OCI-LY3 (cell line): ENCODE measurements around the gene MRGPRX1.

Source experiments
- H2AFZ ChIP-seq: fragments of 200-600, 300-600 bp; shearing (Covaris generic); 2 replicates; pipeline ENCODE4 v1.6.0; 2014; ENCODE audit warnings: antibody characterized with exemption, low read depth, low read length
- H3K27ac ChIP-seq: fragments of 200-600, 300-600 bp; sonication (generic); 2 replicates; pipeline ENCODE4 v1.5.1; 2014; ENCODE audit warnings: mild to moderate bottlenecking, low read length, moderate library complexity, mixed read lengths
- H3K27me3 ChIP-seq: fragments of 200-600, 300-600 bp; sonication (generic); 2 replicates; pipeline ENCODE4 v1.6.1; 2014; ENCODE audit warnings: low read depth, low read length, mixed read lengths
- H3K36me3 ChIP-seq: fragments of 200-600, 300-600 bp; sonication (generic); replicated peaks from 2 replicates; pipeline ENCODE3; 2014; ENCODE audit warnings: low read depth, low read length, mixed read lengths
- H3K4me1 ChIP-seq: fragments of 300-600, 200-600 bp; sonication (generic); 2 replicates; pipeline ENCODE4 v1.6.1; 2014; ENCODE audit warnings: low read length, mixed read lengths
- H3K4me2 ChIP-seq: fragments of 200-600, 300-600 bp; sonication (generic); 2 replicates; pipeline ENCODE4 v1.6.1; 2014; ENCODE audit warnings: low read length, mixed read lengths
- H3K4me3 ChIP-seq: fragments of 300-600, 200-600 bp; sonication (generic); 2 replicates; pipeline ENCODE4 v1.5.1; 2014; ENCODE audit warnings: antibody characterized with exemption, mild to moderate bottlenecking, low read length, moderate library complexity
- H3K79me2 ChIP-seq: fragments of 300-600, 200-600 bp; shearing (Covaris generic); 2 replicates; pipeline ENCODE4 v1.6.1; 2014; ENCODE audit warnings: mild to moderate bottlenecking, low read length, mixed read lengths
- H3K9ac ChIP-seq: fragments of 300-600, 200-600 bp; shearing (Covaris generic); 2 replicates; pipeline ENCODE4 v1.6.0; 2014; ENCODE audit warnings: mild to moderate bottlenecking, low read length, moderate library complexity
- H3K9me3 ChIP-seq: fragments of 200-600, 300-600 bp; shearing (Covaris generic); 2 replicates; pipeline ENCODE4 v1.6.1; 2014; ENCODE audit warnings: low read length, mixed read lengths; ENCODE audit not compliant: insufficient read depth
- H4K20me1 ChIP-seq: fragments of 200-600, 300-600 bp; sonication (generic); 2 replicates; pipeline ENCODE4 v1.6.1; 2016; ENCODE audit warnings: low read length, mixed read lengths; ENCODE audit not compliant: insufficient read depth
- CTCF ChIP-seq: fragments of 200-600, 300-600 bp; sonication (generic); IDR thresholded peaks from 2 replicates; pipeline ENCODE4 v1.5.1; 2014; ENCODE audit warnings: antibody characterized with exemption, low read length, low read depth
- EZH2phosphoT487 ChIP-seq: fragments of 200-600 bp; shearing (Covaris generic); IDR thresholded peaks from 2 replicates; pipeline ENCODE4 v1.6.1; 2018; ENCODE audit warnings: antibody characterized with exemption, mixed run types, low read depth

Gene MRGPRX1

DNA sequence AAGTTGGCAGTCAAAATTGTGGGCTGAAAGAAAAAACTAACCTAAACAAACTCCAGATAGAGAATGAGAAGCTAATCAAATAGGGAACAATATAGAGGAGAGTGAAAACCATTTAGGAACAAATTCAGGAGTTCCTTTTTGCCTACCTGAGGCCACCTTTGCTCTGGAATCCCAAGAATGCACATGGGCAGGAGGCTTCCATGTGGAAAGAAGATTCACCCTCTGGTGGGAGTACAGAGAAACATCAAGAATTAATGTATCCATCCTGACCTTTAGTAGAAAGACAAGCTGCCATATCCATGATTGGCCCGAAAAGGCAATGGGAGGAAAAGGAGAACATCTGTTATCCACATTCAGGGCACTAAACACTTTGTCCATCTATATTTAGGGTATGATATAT, 35.0 kb upstream of the MRGPRX1 start:
- Histone ChIP-seq H3K79me2 (no peaks in the 10 kb centered on the region), H3K4me2 (no peak overlapping the region), H2AFZ (no peak overlapping the region), H3K36me3 (no peaks in the 10 kb centered on the region), H3K9ac (no peak overlapping the region), H3K27me3 (0 out of 2 replicates have a peak, but pooled peaks cover 2% of the 10 kb centered on the region), H3K4me3 (no peak overlapping the region), H3K4me1 (no peaks in the 10 kb centered on the region), H4K20me1 (no peaks in the 10 kb centered on the region), H3K9me3 (no peaks in the 10 kb centered on the region), H3K27ac (no peak overlapping the region)
- TF ChIP-seq EZH2phosphoT487: no peak
- no peak for TF ChIP-seq CTCF

DNA sequence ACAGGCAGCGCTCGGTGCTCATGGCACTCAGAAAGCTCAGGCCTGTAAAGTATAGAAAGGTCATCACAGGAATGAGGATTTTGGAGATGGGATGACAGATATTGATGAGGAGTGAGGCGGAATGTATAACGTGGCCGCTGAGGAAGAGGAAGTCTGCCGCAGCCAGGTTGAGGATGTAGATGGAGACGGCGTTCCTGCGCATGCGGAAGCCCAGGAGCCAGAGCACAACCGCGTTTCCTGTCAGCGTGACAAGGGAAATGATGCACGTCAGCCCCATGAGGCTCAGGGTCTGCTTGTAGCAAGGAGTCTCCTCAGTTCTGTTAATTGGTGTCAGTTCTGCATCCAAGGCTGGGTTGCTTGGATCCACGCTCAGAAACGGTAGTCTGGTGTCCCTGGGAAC, 33.1 kb upstream of the MRGPRX1 start:
- H3K27me3 ChIP-seq: peaks cover 2% of the 10 kb centered on the region; the same call in 1 of the 2 replicates
- no peaks in the 10 kb centered on the region for H3K4me1 ChIP-seq
- TF ChIP-seq CTCF: no peak
- no peak for TF ChIP-seq EZH2phosphoT487
- no peak overlapping the region for H3K9ac ChIP-seq
- no peak overlapping the region for H3K4me3 ChIP-seq
- H3K36me3 ChIP-seq: no peaks in the 10 kb centered on the region
- H3K27ac ChIP-seq: no peak overlapping the region
- H3K9me3 ChIP-seq: no peaks in the 10 kb centered on the region
- H3K79me2 ChIP-seq: no peaks in the 10 kb centered on the region
- H4K20me1 ChIP-seq: no peaks in the 10 kb centered on the region
- no peak overlapping the region for H2AFZ ChIP-seq
- H3K4me2 ChIP-seq: no peak overlapping the region

DNA sequence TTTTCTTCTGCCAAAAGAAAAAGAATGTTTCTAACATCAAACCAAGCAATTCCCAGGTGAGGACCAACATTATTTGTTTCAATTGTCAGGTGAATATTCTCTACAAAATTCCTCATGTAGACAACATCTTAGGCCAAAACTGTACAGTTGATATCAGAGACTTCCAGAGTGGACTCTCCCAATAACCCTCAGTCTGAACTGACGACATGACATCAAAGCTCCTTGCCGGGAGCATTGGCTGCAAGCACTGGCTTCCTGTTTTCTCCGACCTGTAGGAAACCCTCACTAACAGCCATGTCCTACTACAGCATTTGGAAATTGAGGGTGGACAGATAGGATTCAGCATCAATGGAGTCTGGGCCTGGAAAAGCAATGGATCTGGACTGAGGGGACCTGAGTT, 30.5 kb upstream of the MRGPRX1 start:
- Histone ChIP-seq H4K20me1 (no peaks in the 10 kb centered on the region), H3K27ac (no peak overlapping the region), H3K4me2 (no peak overlapping the region), H3K27me3 (peaks cover 12% of the 10 kb centered on the region; the same call in 1 of the 2 replicates), H3K36me3 (no peaks in the 10 kb centered on the region), H2AFZ (no peak overlapping the region), H3K4me1 (no peaks in the 10 kb centered on the region), H3K9ac (no peak overlapping the region), H3K4me3 (no peak overlapping the region), H3K79me2 (no peaks in the 10 kb centered on the region), H3K9me3 (no peaks in the 10 kb centered on the region)
- TF ChIP-seq EZH2phosphoT487 (no peak), CTCF (no peak)

- no peaks in the 10 kb centered on the region for H3K36me3 ChIP-seq
- H3K4me2 ChIP-seq: no peak overlapping the region
- no peaks in the 10 kb centered on the region for H3K4me1 ChIP-seq
- H2AFZ ChIP-seq: no peak overlapping the region
- no peaks in the 10 kb centered on the region for H4K20me1 ChIP-seq
- H3K79me2 ChIP-seq: no peaks in the 10 kb centered on the region
- TF ChIP-seq CTCF (no peak), EZH2phosphoT487 (no peak)
- H3K27me3 ChIP-seq: peaks cover 32% of the 10 kb centered on the region; the same call in 1 of the 2 replicates
- no peaks in the 10 kb centered on the region for H3K9me3 ChIP-seq
- H3K27ac ChIP-seq: no peak overlapping the region
- no peak overlapping the region for H3K9ac ChIP-seq
- no peak overlapping the region for H3K4me3 ChIP-seq
These were observed 19.2 kb upstream of the MRGPRX1 start for GRCh38 chr11:18958221-18958910.
